Prostate gland (tissue), 2 donors: ENCODE measurements around the gene TSHZ2. TPM values are rescaled to one million over a fixed set of nuclear protein-coding genes. Genes with fewer than 3 reads are reported as not detected.

ENCODE experiments used
- DNase-seq: peaks from one replicate; pipeline ENCODE4 v3.0.0-alpha.2; 2019; ENCODE audit warnings: low spot score
- H3K27ac ChIP-seq, 2 donors: fragments of 200-600 bp; sonication (generic); 2 replicates each; pipeline ENCODE4 v1.5.1; 2017 to 2019
- H3K27me3 ChIP-seq: fragments of 200-600 bp; sonication (generic); replicated peaks from 2 replicates; pipeline ENCODE4 v1.5.1; 2019; ENCODE audit not compliant: insufficient read depth
- H3K36me3 ChIP-seq, 2 donors: fragments of 200-600 bp; sonication (generic); 1 replicate in 1 of 2; 2 replicates in 1 of 2; pipeline versions ENCODE4 v1.5.1 to v1.8.1; 2017 to 2019
- H3K4me1 ChIP-seq: fragments of 200-600 bp; sonication (generic); replicated peaks from 2 replicates; pipeline ENCODE4 v1.5.1; 2019
- H3K4me3 ChIP-seq, 2 donors: fragments of 200-600 bp; sonication (generic); 2 replicates each; pipeline ENCODE4 v1.5.1; 2017 to 2019
- H3K9me3 ChIP-seq: fragments of 200-600 bp; sonication (generic); 2 replicates; pipeline ENCODE4 v1.5.1; 2017
- CTCF ChIP-seq, 4 experiments: fragments of 200-600 bp in 2 of 4; fragments of 450-650 bp in 2 of 4; sonication (generic) in 2 of 4; IDR thresholded peaks; 1 replicate in 3 of 4; 2 replicates in 1 of 4; pipeline ENCODE4 v1.5.1; 2016 to 2019; ENCODE audit warnings: antibody characterized with exemption in 4 of 4, mild to moderate bottlenecking in 2 of 4, moderate library complexity in 2 of 4
- POLR2A ChIP-seq: fragments of 450-650 bp; IDR thresholded peaks from one replicate; pipeline ENCODE4 v1.6.1; 2016; ENCODE audit warnings: antibody characterized with exemption, mild to moderate bottlenecking
- POLR2AphosphoS5 ChIP-seq: sonication (generic); formaldehyde crosslinking; IDR thresholded peaks from one replicate; pipeline ENCODE4 v1.6.1; 2017; ENCODE audit warnings: antibody characterized with exemption
- WGBS: methylation state at CpG from one replicate; pipeline ENCODE4 v1.1.5; 2018; 5-methylcytosine and 5-hydroxymethylcytosine counted together
- intact Hi-C: fragments of 100-400 bp; cut with DNase I; formaldehyde crosslinking; loops from one replicate; pipeline ENCODE4 v1.14.2; 2022
- total RNA-seq, 2 donors: library from RNA; depleted of rRNA; stranded (reverse); fragments of >200 nt; gene quantifications; one replicate each; pipeline ENCODE4 v1.1.0, GENCODE V29; 2016

TSHZ2 gene
- total RNA-seq, 2 donors from 2014 or later, result 9.8 to 35.1 TPM

- H3K9me3 ChIP-seq, result no peaks in the 10 kb centered on the region
- H3K36me3 ChIP-seq, result no peaks in the 10 kb centered on the region
- H3K27me3 ChIP-seq, result no peaks in the 10 kb centered on the region
- no peak for DNase-seq
- TF ChIP-seq POLR2AphosphoS5 (no peak), CTCF (IDR thresholded peaks at IDR 0.05) (no peak), POLR2A (no peak)
- intact Hi-C loops, result no loop called here
- H3K4me1 ChIP-seq, result no peaks in the 10 kb centered on the region
- H3K4me3 ChIP-seq, result no peak overlapping the region
- 71% methylated on average over 10 of the region's 10 CpGs for WGBS
- no peak overlapping the region for H3K27ac ChIP-seq
Measured at GRCh38 chr20:53081916-53082863, 110.0 kb downstream of the TSHZ2 start.

- DNase-seq, result no peak
- Histone ChIP-seq H3K36me3 (no peaks in the 10 kb centered on the region), H3K9me3 (no peaks in the 10 kb centered on the region), H3K4me1 (no peaks in the 10 kb centered on the region), H3K27ac (no peak overlapping the region), H3K27me3 (no peaks in the 10 kb centered on the region), H3K4me3 (no peak overlapping the region)
- intact Hi-C loops, result no loop called here
- WGBS, result 74% methylated on average over 7 of the region's 7 CpGs
- TF ChIP-seq POLR2A, result no peak
- TF ChIP-seq POLR2AphosphoS5, result no peak
- no peak for TF ChIP-seq CTCF (IDR thresholded peaks at IDR 0.05)
Measured at GRCh38 chr20:53083411-53083810, 111.3 kb downstream of the TSHZ2 start.

- Histone ChIP-seq H3K4me3 (no peak overlapping the region), H3K4me1 (no peaks in the 10 kb centered on the region), H3K27ac (no peak overlapping the region), H3K27me3 (no peaks in the 10 kb centered on the region), H3K9me3 (no peaks in the 10 kb centered on the region), H3K36me3 (no peaks in the 10 kb centered on the region)
- intact Hi-C loops, result no loop called here
- no peak for DNase-seq
- TF ChIP-seq CTCF (IDR thresholded peaks at IDR 0.05) (no peak), POLR2AphosphoS5 (no peak), POLR2A (no peak)
Measured at GRCh38 chr20:53084408-53084997, 112.3 kb downstream of the TSHZ2 start.

GRCh38 chr20:53085720-53086119 is 113.6 kb downstream of the TSHZ2 start:
- intact Hi-C loops, result no loop called here
- H3K4me1 ChIP-seq, result no peaks in the 10 kb centered on the region
- TF ChIP-seq CTCF (IDR thresholded peaks at IDR 0.05) (no peak), POLR2AphosphoS5 (no peak), POLR2A (no peak)
- no peak for DNase-seq
- H3K27me3 ChIP-seq, result no peaks in the 10 kb centered on the region
- no peaks in the 10 kb centered on the region for H3K9me3 ChIP-seq
- 95% methylated on average over 5 of the region's 5 CpGs for WGBS
- no peak overlapping the region for H3K4me3 ChIP-seq
- no peaks in the 10 kb centered on the region for H3K36me3 ChIP-seq
- H3K27ac ChIP-seq, result no peak overlapping the region
